Fibroblast of the conjunctiva (primary cell): ENCODE data around the gene NGF.
"Not testable (repeated sequence)": the region's sequence is repeated elsewhere in the genome, so short reads cannot be mapped to it uniquely, and the experiment has no call there.

Source experiments
- DNase-seq: peaks from one replicate; pipeline ENCODE4 v3.0.0-alpha.2; 2010; ENCODE audit warnings: low read depth

The NGF gene

GRCh38 chr1:115337633-115338456, at the start of gene NGF:
Gene NGF (minus strand): TSS chr1:115338249. CDS start chr1:115286795, 51,454 bp downstream.
- DNase-seq: peak; percentile 65

- DNase-seq: not testable (repeated sequence)
Observed at GRCh38 chr1:115383455-115383854, 45.4 kb upstream of the NGF start.

GRCh38 chr1:115379943-115380342, 41.9 kb upstream of the NGF start:
- no peak for DNase-seq

- DNase-seq: peak; percentile 14
Observed at GRCh38 chr1:115377411-115377810, 39.4 kb upstream of the NGF start.

- DNase-seq: no peak
Observed at GRCh38 chr1:115374598-115374997, 36.5 kb upstream of the NGF start.

- no peak for DNase-seq
Observed at GRCh38 chr1:115373305-115373704, 35.3 kb upstream of the NGF start.

GRCh38 chr1:115365738-115366137, 27.7 kb upstream of the NGF start:
- no peak for DNase-seq

GRCh38 chr1:115364780-115365155, 26.7 kb upstream of the NGF start:
- no peak for DNase-seq

GRCh38 chr1:115364046-115364779, 26.2 kb upstream of the NGF start:
- no peak for DNase-seq

- no peak for DNase-seq
Observed at GRCh38 chr1:115363171-115363570, 25.1 kb upstream of the NGF start.

GRCh38 chr1:115360505-115361129, 22.6 kb upstream of the NGF start:
- not testable (repeated sequence) for DNase-seq

GRCh38 chr1:115359787-115360452, 21.9 kb upstream of the NGF start:
- DNase-seq: not testable (repeated sequence)

- no peak for DNase-seq
Observed at GRCh38 chr1:115356356-115356755, 18.3 kb upstream of the NGF start.

GRCh38 chr1:115355069-115355468, 17.0 kb upstream of the NGF start:
- DNase-seq: no peak

- DNase-seq: no peak
Observed at GRCh38 chr1:115351143-115351542, 13.1 kb upstream of the NGF start.

GRCh38 chr1:115348636-115349035, 10.6 kb upstream of the NGF start:
- no peak for DNase-seq

GRCh38 chr1:115347282-115347681, 9.2 kb upstream of the NGF start:
- no peak for DNase-seq

- no peak for DNase-seq
Observed at GRCh38 chr1:115343200-115343737, 5.2 kb upstream of the NGF start.

GRCh38 chr1:115341948-115342347, 3.9 kb upstream of the NGF start:
- DNase-seq: no peak

GRCh38 chr1:115340879-115341278, 2.8 kb upstream of the NGF start:
- DNase-seq: no peak

GRCh38 chr1:115338457-115338820, 390 bp upstream of the NGF start:
- DNase-seq: no peak

- DNase-seq: no peak
Observed at GRCh38 chr1:115337276-115337632, 795 bp downstream of the NGF start.
